Measurements from ENCODE around the gene CBX7. TPM values are rescaled to one million over a fixed set of nuclear protein-coding genes. Genes with fewer than 3 reads are reported as not detected.

Gene CBX7
- total and polyA plus RNA-seq, 9 of the 15 experiments (the other 6 are each of a cell fraction or from before 2014, with no cell fraction given) = 0.04 to 5.2 (median 2.8) TPM

GRCh38 chr22:39152024-39152510 is 413 bp downstream of the CBX7 start:
- Histone ChIP-seq H3K4me3 (peak overlapping the region; percentile 45), H4K20me1 (replicated peaks; ENCODE audit: control insufficient read depth, insufficient read depth, low read length) (no peaks in the 10 kb centered on the region), H3K4me2 (ENCODE audit: insufficient read depth, low read length) (peak overlapping the region; percentile 80), H3K9me3 (replicated peaks; ENCODE audit: control insufficient read depth, insufficient read depth, low read depth, low read length) (no peaks in the 10 kb centered on the region), H3K27me3 (ENCODE audit: control insufficient read depth in 2 of 2, insufficient read depth in 2 of 2, low read length in 2 of 2) (no peaks in the 10 kb centered on the region), H3K9ac (ENCODE audit: insufficient read depth in 1 of 2, low read depth in 2 of 2, low read length in 2 of 2) (peak overlapping the region; percentile 56 to 83; a peak in 3 of 4 replicates), H3K9me1 (ENCODE audit: control insufficient read depth, insufficient read depth, low read length) (no peaks in the 10 kb centered on the region), H3K4me1 (replicated peaks in 1 of 2; ENCODE audit: control insufficient read depth in 2 of 2, insufficient read depth in 2 of 2, low read length in 2 of 2) (peaks cover 0 to 29% of the 10 kb centered on the region in 2 experiments; a peak in 3 of 5 replicates), H3K36me3 (ENCODE audit: control insufficient read depth, insufficient read depth, low read length) (no peaks in the 10 kb centered on the region), H3K79me2 (ENCODE audit: control insufficient read depth, insufficient read depth, low read length) (no peaks in the 10 kb centered on the region), H2AFZ (ENCODE audit: low read depth, low read length) (peak overlapping the region; percentile 76), H3K27ac (ENCODE audit: extremely low read depth, low read depth, low read length) (no peak overlapping the region)
- POLR2A ChIA-PET = interaction anchor here (0.6 to 1.2 kb wide), 4 partner anchors 158 to 371 kb away, joined by 3 read pairs; no protein-coding TSS in a partner anchor
- DNase-seq (ENCODE audit: extremely low read depth in 1 of 4, low spot score in 3 of 4) = no peak
- no peak for FAIRE-seq
- no TSS peak for BruUV-seq (replicated peaks)
- ATAC-seq = no peak
- CTCF ChIA-PET (ENCODE audit: low intra/inter-chr PET ratio) = no interaction called here
- WGBS (ENCODE audit: insufficient coverage, low coverage, missing lambda C conversion rate) = 8% methylated on average over 8 of the region's 44 CpGs
- in situ Hi-C loops (cut with MboI) = no loop called here
- intact Hi-C loops (cut with micrococcal nuclease) = no loop called here
- TF ChIP-seq BACH1 (tag; IDR thresholded peaks at IDR 0.05) (no peak), FUS (optimal IDR thresholded peaks at IDR 0.05; ENCODE audit: low read depth, low read length) (no peak), NR2C1 (IDR thresholded peaks at IDR 0.05) (no peak), NR2C1 (tag; IDR thresholded peaks at IDR 0.05) (no peak), SRSF1 (IDR thresholded peaks at IDR 0.05; ENCODE audit: low read depth, low read length) (no peak), RBBP5 (IDR thresholded peaks at IDR 0.05; ENCODE audit: borderline replicate concordance, insufficient read depth, low read length, poor library complexity, severe bottlenecking) (peak; percentile 16), ZNF398 (CRISPR knock-in tag; IDR thresholded peaks at IDR 0.05) (no peak), ZNF197 (CRISPR knock-in tag; IDR thresholded peaks at IDR 0.05; ENCODE audit: low read depth) (no peak), OTX1 (CRISPR knock-in tag; IDR thresholded peaks at IDR 0.05) (no peak), JUNB (CRISPR knock-in tag; conservative IDR thresholded peaks at IDR 0.05) (no peak), PHB2 (IDR thresholded peaks at IDR 0.05; ENCODE audit: low read depth) (no peak), GTF2B (IDR thresholded peaks at IDR 0.05; ENCODE audit: extremely low read depth, insufficient read length) (no peak), SIN3A (IDR thresholded peaks at IDR 0.05; ENCODE audit: borderline replicate concordance in 2 of 2, control insufficient read depth in 1 of 2, low read depth in 2 of 2, low read length in 2 of 2) (0 out of 4 replicates have a peak, but pooled peaks of 1 of the 2 experiments have one; percentile 41), CEBPB (tag; IDR thresholded peaks at IDR 0.05) (no peak), BDP1 (IDR thresholded peaks at IDR 0.05; ENCODE audit: insufficient read depth, insufficient read length) (no peak), SIN3B (IDR thresholded peaks at IDR 0.05; ENCODE audit: low read depth) (no peak), ZNF316 (IDR thresholded peaks at IDR 0.05) (no peak), ZNF184 (CRISPR knock-in tag; IDR thresholded peaks at IDR 0.05) (no peak), ZNF668 (CRISPR knock-in tag; IDR thresholded peaks at IDR 0.05) (no peak), MEIS2 (IDR thresholded peaks at IDR 0.05; ENCODE audit: partially characterized antibody) (no peak)

All from K562 (cell line).